Activated CD4-positive, alpha-beta memory T cell treated with anti-CD3 and anti-CD28 coated beads, Interleukin-2, amount 10 ng/mL, durations not matched to agents 7 days and 5 days (primary cell): ENCODE results near the gene SLC30A1. TPM values are rescaled to one million over a fixed set of nuclear protein-coding genes. Genes with fewer than 3 reads are reported as not detected.

Experiments
- CTCF ChIA-PET: fragments of 350-600 bp; sonication (Branson Sonifier 250); formaldehyde crosslinking; loops from one replicate; lab custom pipeline; 2021; ENCODE audit warnings: antibody characterized with exemption, inconsistent platforms; lab: Charles Lee
- POLR2A ChIA-PET: fragments of 350-600 bp; sonication (Branson Sonifier 250); formaldehyde crosslinking; loops from one replicate; lab custom pipeline; 2021; ENCODE audit warnings: antibody characterized with exemption; lab: Charles Lee
- DNase-seq: peaks from one replicate; pipeline ENCODE4 v3.0.0-alpha.2; 2020
- H3K27ac Mint-ChIP-seq: one replicate; pipeline ENCODE4 v1.8.0; 2021; ENCODE audit warnings: mild to moderate bottlenecking, mixed read lengths
- H3K27me3 Mint-ChIP-seq: one replicate; pipeline ENCODE4 v1.8.0; 2021; ENCODE audit warnings: mixed read lengths
- H3K36me3 Mint-ChIP-seq: one replicate; pipeline ENCODE4 v1.8.0; 2021; ENCODE audit warnings: low read depth, mixed read lengths
- H3K4me1 Mint-ChIP-seq: one replicate; pipeline ENCODE4 v1.8.0; 2021; ENCODE audit warnings: mixed read lengths
- H3K4me3 Mint-ChIP-seq: one replicate; pipeline ENCODE4 v1.8.0; 2021; ENCODE audit warnings: mild to moderate bottlenecking, mixed read lengths
- H3K9me3 Mint-ChIP-seq: one replicate; pipeline ENCODE4 v1.8.0; 2021; ENCODE audit warnings: mixed read lengths
- total RNA-seq, 2 experiments: library from RNA; stranded (reverse); gene quantifications; one replicate each; pipeline ENCODE4 v1.2.3, GENCODE V29; 2021

Gene SLC30A1
- total RNA-seq, 2 experiments from 2014 or later = 8.0 to 8.2 TPM

GRCh38 chr1:211614615-211615014 lies 35.7 kb upstream of the SLC30A1 start:
- no peak overlapping the region for H3K27ac Mint-ChIP-seq
- H3K9me3 Mint-ChIP-seq = no peaks in the 10 kb centered on the region

DNA sequence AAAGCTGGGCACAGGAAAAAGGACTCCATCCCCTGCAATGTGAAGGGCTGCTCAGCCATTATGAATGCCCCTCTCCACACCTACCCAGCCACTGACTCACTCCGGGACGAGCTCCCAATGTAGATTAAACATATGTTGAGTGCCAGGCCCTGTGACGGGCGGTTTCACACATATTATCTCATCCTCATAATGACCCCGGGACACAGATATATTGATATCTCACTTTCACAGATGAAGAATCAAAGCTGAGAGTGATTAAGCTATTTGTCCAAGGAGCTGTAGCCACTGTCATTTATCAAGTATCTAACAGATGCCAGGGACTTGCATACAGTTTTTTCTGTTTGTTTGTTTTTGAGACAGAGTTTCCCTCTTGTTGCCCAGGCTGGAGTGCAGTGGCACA lies 35.0 kb upstream of the SLC30A1 start:
- Mint-ChIP-seq H3K9me3 (no peaks in the 10 kb centered on the region), H3K4me1 (peaks cover 8% of the 10 kb centered on the region), H3K4me3 (no peak overlapping the region), H3K36me3 (no peaks in the 10 kb centered on the region), H3K27ac (no peak overlapping the region), H3K27me3 (no peaks in the 10 kb centered on the region)
- DNase-seq = no peak
- POLR2A ChIA-PET = no interaction called here
- CTCF ChIA-PET = interaction anchor here (0.6 to 1.0 kb wide), 2 partner anchors 16 to 21 kb away, joined by 3 read pairs; no protein-coding TSS in a partner anchor

More at GRCh38 chr1:211614615-211615014, 35.7 kb upstream of the SLC30A1 start:
- H3K36me3 Mint-ChIP-seq = no peaks in the 10 kb centered on the region
- peaks cover 8% of the 10 kb centered on the region for H3K4me1 Mint-ChIP-seq
- POLR2A ChIA-PET = no interaction called here
- H3K27me3 Mint-ChIP-seq = no peaks in the 10 kb centered on the region
- CTCF ChIA-PET = interaction anchor here (1.0 kb wide), 1 partner anchor 20 kb away, joined by 3 read pairs; no protein-coding TSS in a partner anchor
- DNase-seq = no peak
- H3K4me3 Mint-ChIP-seq = no peak overlapping the region

GRCh38 chr1:211613108-211613947 lies 34.4 kb upstream of the SLC30A1 start:
- ChIA-PET POLR2A (interaction anchor here (1.3 kb wide), 1 partner anchor 11 kb away, joined by 4 read pairs; no protein-coding TSS in a partner anchor), CTCF (interaction anchor here (0.6 to 1.2 kb wide), 3 partner anchors 15 to 36 kb away, joined by 3 read pairs; no protein-coding TSS in a partner anchor)
- H3K9me3 Mint-ChIP-seq = no peaks in the 10 kb centered on the region

GRCh38 chr1:211612786-211613107 lies 33.8 kb upstream of the SLC30A1 start:
- H3K36me3 Mint-ChIP-seq = no peaks in the 10 kb centered on the region

More at GRCh38 chr1:211613108-211613947, 34.4 kb upstream of the SLC30A1 start:
- Mint-ChIP-seq H3K27ac (no peak overlapping the region), H3K4me1 (peaks cover 8% of the 10 kb centered on the region), H3K4me3 (no peak overlapping the region), H3K27me3 (no peaks in the 10 kb centered on the region), H3K36me3 (no peaks in the 10 kb centered on the region)
- no peak for DNase-seq

DNA sequence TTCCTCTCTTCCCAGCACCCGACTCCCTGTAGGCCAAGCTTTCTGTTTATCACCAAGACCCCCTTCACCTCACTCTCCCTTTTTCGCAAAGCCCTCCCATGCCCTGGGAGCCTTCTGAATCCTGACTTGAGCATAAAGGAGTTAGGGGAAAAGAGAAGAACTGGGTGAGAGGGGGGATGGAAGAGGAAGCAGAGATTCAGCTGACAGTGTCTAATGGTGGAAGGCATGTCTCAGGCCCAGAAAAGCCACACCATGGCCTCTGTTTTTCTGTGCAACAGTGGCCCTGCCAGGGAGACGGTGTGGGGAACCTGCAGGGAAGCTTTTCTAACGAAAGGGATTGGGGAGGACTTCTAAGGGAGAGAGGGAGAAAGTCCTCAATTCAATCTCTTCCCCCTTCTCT lies 32.9 kb upstream of the SLC30A1 start:
- Mint-ChIP-seq H3K36me3 (no peaks in the 10 kb centered on the region), H3K4me1 (peaks cover 20% of the 10 kb centered on the region), H3K27me3 (no peaks in the 10 kb centered on the region), H3K27ac (no peak overlapping the region), H3K9me3 (no peaks in the 10 kb centered on the region), H3K4me3 (no peak overlapping the region)
- no peak for DNase-seq
- POLR2A ChIA-PET = interaction anchor here (1.3 kb wide), 1 partner anchor 9 kb away, joined by 4 read pairs; no protein-coding TSS in a partner anchor
- CTCF ChIA-PET = interaction anchor here (1.2 kb wide), 1 partner anchor 38 kb away, joined by 3 read pairs; no protein-coding TSS in a partner anchor

More at GRCh38 chr1:211612786-211613107, 33.8 kb upstream of the SLC30A1 start:
- H3K9me3 Mint-ChIP-seq = no peaks in the 10 kb centered on the region
- CTCF ChIA-PET = interaction anchor here (1.2 kb wide), 1 partner anchor 37 kb away, joined by 3 read pairs; no protein-coding TSS in a partner anchor
- no peak overlapping the region for H3K4me3 Mint-ChIP-seq
- H3K4me1 Mint-ChIP-seq = peaks cover 11% of the 10 kb centered on the region
- H3K27ac Mint-ChIP-seq = no peak overlapping the region
- no peak for DNase-seq
- POLR2A ChIA-PET = interaction anchor here (1.3 kb wide), 1 partner anchor 10 kb away, joined by 4 read pairs; no protein-coding TSS in a partner anchor
- H3K27me3 Mint-ChIP-seq = no peaks in the 10 kb centered on the region

- no peaks in the 10 kb centered on the region for H3K36me3 Mint-ChIP-seq
- ChIA-PET CTCF (no interaction called here), POLR2A (no interaction called here)
- H3K27ac Mint-ChIP-seq = no peak overlapping the region
- H3K4me3 Mint-ChIP-seq = no peak overlapping the region
- no peaks in the 10 kb centered on the region for H3K9me3 Mint-ChIP-seq
- no peaks in the 10 kb centered on the region for H3K27me3 Mint-ChIP-seq
- no peak for DNase-seq
- H3K4me1 Mint-ChIP-seq = peaks cover 24% of the 10 kb centered on the region
Measured at GRCh38 chr1:211610779-211611556, 32.0 kb upstream of the SLC30A1 start.

DNA sequence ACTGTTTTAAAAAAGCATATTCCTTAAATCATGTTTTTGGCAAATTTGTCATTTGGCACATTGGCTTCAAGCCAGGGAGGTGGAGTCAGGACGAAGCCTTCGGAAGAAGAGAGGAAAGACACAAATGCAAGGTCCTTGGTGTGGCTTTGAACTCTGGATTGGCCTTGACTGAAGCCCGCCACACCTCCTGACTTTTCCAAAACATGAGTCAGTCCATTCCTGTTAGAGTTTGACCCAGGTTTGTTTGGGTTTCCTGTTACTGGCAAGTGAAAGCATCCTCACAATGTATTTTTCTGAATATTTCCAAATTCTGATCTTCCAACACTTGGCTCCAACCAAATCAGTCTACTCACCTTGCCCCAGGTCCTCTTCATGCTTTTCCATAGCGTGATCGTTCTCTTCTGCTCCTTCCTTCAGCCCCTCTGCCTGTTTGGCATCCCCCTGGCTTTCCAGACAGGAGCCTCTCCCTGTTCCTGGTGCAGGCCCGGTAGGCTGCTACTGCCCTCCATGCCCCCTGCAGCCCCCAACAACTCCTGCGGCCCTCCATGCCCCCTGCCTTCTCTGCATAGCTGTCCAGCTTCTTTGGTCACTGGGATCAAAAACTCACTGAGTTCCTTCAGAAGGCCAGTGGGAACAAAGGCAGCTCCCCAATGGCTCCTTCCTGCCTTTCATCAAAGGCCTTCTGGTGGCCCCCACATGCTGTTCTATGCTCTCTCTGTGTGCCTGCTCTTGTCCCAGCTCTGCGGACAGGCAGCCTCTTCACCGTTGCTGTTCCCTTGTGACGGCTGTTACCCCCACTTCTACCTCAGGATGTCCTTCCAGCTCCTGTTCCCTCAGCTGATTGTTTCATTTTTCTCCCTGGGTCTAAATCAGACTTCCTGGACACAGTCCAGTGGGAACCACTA lies 30.4 kb upstream of the SLC30A1 start:
- Mint-ChIP-seq H3K27me3 (no peaks in the 10 kb centered on the region), H3K9me3 (no peaks in the 10 kb centered on the region), H3K4me3 (no peak overlapping the region), H3K27ac (no peak overlapping the region), H3K4me1 (peaks cover 28% of the 10 kb centered on the region), H3K36me3 (no peaks in the 10 kb centered on the region)
- ChIA-PET CTCF (no interaction called here), POLR2A (no interaction called here)
- no peak for DNase-seq

DNA sequence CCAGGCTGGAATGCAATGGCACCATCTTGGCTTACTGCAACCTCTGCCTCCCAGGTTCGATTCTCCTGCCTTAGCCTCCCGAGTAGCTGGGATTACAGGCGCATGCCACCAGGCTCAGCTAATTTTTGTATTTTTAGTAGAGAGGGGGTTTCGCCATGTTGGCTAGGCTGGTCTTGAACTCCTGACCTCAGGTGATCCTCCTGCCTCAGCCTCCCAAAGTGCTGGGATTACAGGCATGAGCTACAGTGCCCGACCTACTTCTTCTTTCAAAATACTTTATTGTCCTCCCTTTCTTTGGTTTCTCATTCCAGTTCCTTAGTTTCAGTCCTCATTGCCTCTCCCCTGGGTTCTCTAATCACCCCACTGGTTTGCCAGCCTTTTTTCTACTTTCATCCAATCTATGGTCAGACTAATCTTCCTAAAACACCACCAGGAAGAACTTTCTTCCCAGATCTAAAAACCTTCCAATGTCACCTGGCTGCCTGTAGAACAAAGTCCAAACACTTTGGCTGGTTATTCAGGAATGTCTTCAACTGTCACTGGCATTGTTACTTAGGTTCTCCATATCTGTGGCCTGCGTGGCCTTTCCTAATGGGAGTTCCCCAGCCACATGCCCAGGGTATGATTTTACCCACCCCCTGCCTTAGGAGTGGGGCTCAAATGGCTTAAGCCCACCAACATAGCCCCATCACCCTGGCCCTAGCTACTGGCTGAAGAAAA lies 29.0 kb upstream of the SLC30A1 start:
- ChIA-PET POLR2A (interaction anchor here (1.8 kb wide), 1 partner anchor 29 kb away, joined by 8 read pairs; the partner anchor contains the start of gene SLC30A1), CTCF (interaction anchor here (1.7 kb wide), 1 partner anchor 93 kb away, joined by 6 read pairs; no protein-coding TSS in a partner anchor)
- Mint-ChIP-seq H3K4me1 (peaks cover 20% of the 10 kb centered on the region), H3K27me3 (no peaks in the 10 kb centered on the region), H3K9me3 (no peaks in the 10 kb centered on the region), H3K27ac (no peak overlapping the region), H3K4me3 (no peak overlapping the region), H3K36me3 (no peaks in the 10 kb centered on the region)
- no peak for DNase-seq

- Mint-ChIP-seq H3K4me3 (peak overlapping the region; percentile 67), H3K27me3 (peaks cover 2% of the 10 kb centered on the region), H3K4me1 (peaks cover 20% of the 10 kb centered on the region), H3K9me3 (no peaks in the 10 kb centered on the region), H3K36me3 (no peaks in the 10 kb centered on the region), H3K27ac (peak overlapping the region; percentile 56)
- peak; percentile 31 for DNase-seq
- ChIA-PET POLR2A (interaction anchor here (0.7 to 1.8 kb wide), 4 partner anchors 26 to 428 kb away, joined by 3 to 8 read pairs (median 4); partner anchors contain the start of genes DTL, INTS7 and SLC30A1), CTCF (interaction anchor here (0.7 to 1.7 kb wide), 5 partner anchors 25 to 92 kb away, joined by 3 to 6 read pairs (median 4); partner anchors contain the start of gene SLC30A1)
Measured at GRCh38 chr1:211606914-211607753, 28.2 kb upstream of the SLC30A1 start.

- H3K4me3 Mint-ChIP-seq = peak overlapping the region; percentile 67
- H3K27me3 Mint-ChIP-seq = peaks cover 4% of the 10 kb centered on the region
- H3K9me3 Mint-ChIP-seq = no peaks in the 10 kb centered on the region
- H3K4me1 Mint-ChIP-seq = peaks cover 20% of the 10 kb centered on the region
- H3K27ac Mint-ChIP-seq = peak overlapping the region; percentile 47
- no peaks in the 10 kb centered on the region for H3K36me3 Mint-ChIP-seq
- POLR2A ChIA-PET = interaction anchor here (0.7 to 1.8 kb wide), 5 partner anchors 18 to 429 kb away, joined by 3 to 8 read pairs (median 3); partner anchors contain the start of genes DTL, INTS7 and SLC30A1
- DNase-seq = peak; percentile 30
- CTCF ChIA-PET = interaction anchor here (0.7 to 1.9 kb wide), 6 partner anchors 26 to 92 kb away, joined by 3 to 6 read pairs (median 4); partner anchors contain the start of gene SLC30A1
Measured at GRCh38 chr1:211606332-211606913, 27.5 kb upstream of the SLC30A1 start.
